ENCODE data around the gene DCLK3. TPM values are rescaled to one million over a fixed set of nuclear protein-coding genes. Genes with fewer than 3 reads are reported as not detected.

The DCLK3 gene
- total and polyA plus RNA-seq, 10 of the 15 experiments (the other 5 are each of a cell fraction or from before 2014, with no cell fraction given): not detected

DNA sequence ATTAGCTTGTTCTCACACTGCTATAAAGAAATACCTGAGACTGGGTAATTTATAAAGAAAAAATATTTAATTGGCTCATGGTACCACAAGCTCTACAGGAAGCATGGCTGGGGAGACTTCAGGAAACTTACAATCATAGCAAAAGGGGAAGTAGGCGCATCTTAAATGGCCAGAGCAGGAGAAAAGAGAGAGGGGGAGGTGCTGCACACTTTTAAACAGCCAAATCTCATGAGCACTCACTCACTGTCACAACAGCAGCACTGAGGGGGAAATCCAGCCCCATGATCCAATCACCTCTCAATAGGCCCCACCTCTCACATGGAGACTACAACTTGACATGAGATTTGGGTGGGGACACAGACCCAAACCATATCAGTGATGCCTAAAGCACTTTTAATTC lies 82.5 kb downstream of the DCLK3 start:
- H3K27me3 ChIP-seq (replicated peaks in 1 of 2; ENCODE audit: control insufficient read depth in 2 of 2, insufficient read depth in 2 of 2, low read length in 1 of 2): no peaks in the 10 kb centered on the region
- SMC1A ChIA-PET (ENCODE audit: uncharacterized antibody, unreplicated experiment): no interaction called here
- no peaks in the 10 kb centered on the region for H3K4me1 ChIP-seq (ENCODE audit: control insufficient read depth, insufficient read depth, low read length)
- H2AFZ ChIP-seq (ENCODE audit: control insufficient read depth, low read depth, low read length): no peak overlapping the region
- CTCF ChIA-PET: no interaction called here
- H3K9ac ChIP-seq (ENCODE audit: control insufficient read depth, insufficient read depth, low read length): no peak overlapping the region
- peaks cover 6% of the 10 kb centered on the region; the same call in 2 of the 3 replicates for H3K9me3 ChIP-seq (replicated peaks; ENCODE audit: control insufficient read depth, insufficient read depth, low read length)
- intact Hi-C loops (cut with micrococcal nuclease; ENCODE audit: unreplicated experiment): no loop called here
- H3K27ac ChIP-seq (ENCODE audit: control insufficient read depth, insufficient read depth): no peak overlapping the region
- FAIRE-seq (no peak), ATAC-seq (no peak; the same call in 2 of the 3 replicates), DNase-seq (ENCODE audit: low read depth, low spot score) (no peak)
- RAD21 ChIA-PET (ENCODE audit: unreplicated experiment): no interaction called here
- no peaks in the 10 kb centered on the region for H3K79me2 ChIP-seq (ENCODE audit: control insufficient read depth, insufficient read depth, low read length)
- TF ChIP-seq ETV6 (conservative IDR thresholded peaks at IDR 0.05 in 1 of 2, IDR thresholded peaks at IDR 0.05 in 1 of 2; ENCODE audit: borderline replicate concordance in 1 of 2, low read depth in 1 of 2): 0 out of 4 replicates have a peak, but pooled peaks of 1 of the 2 experiments have one; percentile 20
- TF ChIP-seq MTA3 (IDR thresholded peaks at IDR 0.05; ENCODE audit: borderline replicate concordance, low read length): no peak
- no peak for TF ChIP-seq NR2C2 (IDR thresholded peaks at IDR 0.05; ENCODE audit: borderline replicate concordance, control insufficient read depth, insufficient read length, low read depth)
- TF ChIP-seq YBX1 (IDR thresholded peaks at IDR 0.05): no peak
- TF ChIP-seq RCOR1 (conservative IDR thresholded peaks at IDR 0.05; ENCODE audit: low read depth, low read length): no peak
- TF ChIP-seq ZNF217 (IDR thresholded peaks at IDR 0.05): no peak
- TF ChIP-seq BRCA1 (IDR thresholded peaks at IDR 0.05; ENCODE audit: low read depth, low read length): no peak
- no peak for TF ChIP-seq SMARCA5 (IDR thresholded peaks at IDR 0.05)
- TF ChIP-seq, protein P1, sequence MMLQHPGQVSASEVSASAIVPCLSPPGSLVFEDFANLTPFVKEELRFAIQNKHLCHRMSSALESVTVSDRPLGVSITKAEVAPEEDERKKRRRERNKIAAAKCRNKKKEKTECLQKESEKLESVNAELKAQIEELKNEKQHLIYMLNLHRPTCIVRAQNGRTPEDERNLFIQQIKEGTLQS (IDR thresholded peaks at IDR 0.05; ENCODE audit: borderline replicate concordance, extremely low read depth, low read depth, low read length): no peak
- TF ChIP-seq JUND (IDR thresholded peaks at IDR 0.05; ENCODE audit: low read depth, low read length): no peak
- TF ChIP-seq, protein P2, sequence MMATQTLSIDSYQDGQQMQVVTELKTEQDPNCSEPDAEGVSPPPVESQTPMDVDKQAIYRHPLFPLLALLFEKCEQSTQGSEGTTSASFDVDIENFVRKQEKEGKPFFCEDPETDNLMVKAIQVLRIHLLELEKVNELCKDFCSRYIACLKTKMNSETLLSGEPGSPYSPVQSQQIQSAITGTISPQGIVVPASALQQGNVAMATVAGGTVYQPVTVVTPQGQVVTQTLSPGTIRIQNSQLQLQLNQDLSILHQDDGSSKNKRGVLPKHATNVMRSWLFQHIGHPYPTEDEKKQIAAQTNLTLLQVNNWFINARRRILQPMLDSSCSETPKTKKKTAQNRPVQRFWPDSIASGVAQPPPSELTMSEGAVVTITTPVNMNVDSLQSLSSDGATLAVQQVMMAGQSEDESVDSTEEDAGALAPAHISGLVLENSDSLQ (IDR thresholded peaks at IDR 0.05): peak; percentile 41; the same call in 1 of the 2 replicates
- TF ChIP-seq TAF1 (IDR thresholded peaks at IDR 0.05; ENCODE audit: borderline replicate concordance, low read depth, low read length): no peak
- TF ChIP-seq SPI1 (IDR thresholded peaks at IDR 0.05; ENCODE audit: borderline replicate concordance, insufficient read depth, low read depth, low read length): no peak
- TF ChIP-seq TBL1XR1 (IDR thresholded peaks at IDR 0.05; ENCODE audit: low read depth, low read length): no peak
- TF ChIP-seq HCFC1 (IDR thresholded peaks at IDR 0.05; ENCODE audit: low read length): no peak
- TF ChIP-seq EP300 (IDR thresholded peaks at IDR 0.05; ENCODE audit: borderline replicate concordance in 1 of 2, control insufficient read depth in 1 of 2, low read depth in 2 of 2, low read length in 2 of 2): no peak
- TF ChIP-seq RB1 (IDR thresholded peaks at IDR 0.05; ENCODE audit: borderline replicate concordance): no peak
- no peak overlapping the region for H3K4me3 ChIP-seq
- H3K36me3 ChIP-seq (ENCODE audit: control insufficient read depth in 2 of 2, insufficient read depth in 2 of 2, low read length in 1 of 2): no peaks in the 10 kb centered on the region
- no peak overlapping the region for H3K4me2 ChIP-seq (ENCODE audit: control insufficient read depth, insufficient read depth)
- POLR2A ChIA-PET: no interaction called here
- BruUV-seq (replicated peaks): no TSS peak
- in situ Hi-C loops (cut with MboI): no loop called here
- no peaks in the 10 kb centered on the region for H4K20me1 ChIP-seq (ENCODE audit: control insufficient read depth, insufficient read depth)
- WGBS (ENCODE audit: insufficient coverage, insufficient replicate concordance, low lambda C conversion rate, missing lambda C conversion rate): 80% methylated on average over 1 of the region's 1 CpG
